Caco-2 (cell line): Measurements from ENCODE around the gene SERPINA12. TPM values are rescaled to one million over a fixed set of nuclear protein-coding genes. Genes with fewer than 3 reads are reported as not detected.
A peak's percentile ranks its signal among the peaks of the same experiment; 100 is the strongest.

ENCODE experiments used
- BruUV-seq: library from RNA; stranded (reverse); fragments of 400-500 nt; replicated peaks from 2 replicates; lab custom pipeline; 2021; lab: Mats Ljungman, UMichigan
- CTCF ChIA-PET: fragments of 300-600 bp; sonication (Branson Sonifier 250); formaldehyde crosslinking; loops from one replicate; lab custom pipeline; 2022; ENCODE audit warnings: antibody characterized with exemption; lab: Charles Lee
- POLR2A ChIA-PET: fragments of 300-600 bp; sonication (Branson Sonifier 250); formaldehyde crosslinking; loops from one replicate; lab custom pipeline; 2022; ENCODE audit warnings: antibody characterized with exemption; lab: Charles Lee
- DNase-seq, 2 experiments: peaks; one replicate each; pipeline versions ENCODE4 v3.0.0 to v3.0.0-alpha.2; 2020 to 2022
- H3K27me3 ChIP-seq: replicated peaks from 2 replicates; pipeline ENCODE4 v1.6.0; 2011; ENCODE audit warnings: low read length; ENCODE audit not compliant: control insufficient read depth, insufficient read depth
- H3K36me3 ChIP-seq: 2 replicates; pipeline ENCODE4 v1.5.1; 2011; ENCODE audit warnings: low read length; ENCODE audit not compliant: control insufficient read depth, insufficient read depth
- H3K4me1 ChIP-seq: fragments of 250-450 bp; sonication (Bioruptor Pico); 2 replicates; pipeline ENCODE4 v1.5.1; 2020; ENCODE audit warnings: mild to moderate bottlenecking
- H3K4me3 ChIP-seq: 2 replicates; pipeline ENCODE4 v1.5.1; 2011; ENCODE audit warnings: low read depth, mild to moderate bottlenecking, control low read depth, low read length
- H3K9me3 ChIP-seq: fragments of 250-450 bp; sonication (Bioruptor Pico); 2 replicates; pipeline ENCODE4 v1.5.1; 2020; ENCODE audit warnings: mild to moderate bottlenecking, moderate library complexity
- H3K27ac Mint-ChIP-seq: one replicate; pipeline ENCODE4 v1.8.0; 2022; ENCODE audit warnings: mixed read lengths; ENCODE audit not compliant: unreplicated experiment
- H3K27me3 Mint-ChIP-seq: one replicate; pipeline ENCODE4 v1.8.0; 2022; ENCODE audit warnings: mixed read lengths; ENCODE audit not compliant: insufficient read depth, unreplicated experiment
- H3K36me3 Mint-ChIP-seq: one replicate; pipeline ENCODE4 v1.8.0; 2022; ENCODE audit warnings: mild to moderate bottlenecking, mixed read lengths; ENCODE audit not compliant: insufficient read depth, unreplicated experiment
- H3K4me1 Mint-ChIP-seq: one replicate; pipeline ENCODE4 v1.8.0; 2022; ENCODE audit warnings: low read depth, mixed read lengths; ENCODE audit not compliant: unreplicated experiment
- H3K4me3 Mint-ChIP-seq: one replicate; pipeline ENCODE4 v1.8.0; 2022; ENCODE audit warnings: mild to moderate bottlenecking, moderate library complexity, mixed read lengths; ENCODE audit not compliant: unreplicated experiment
- H3K9me3 Mint-ChIP-seq: one replicate; pipeline ENCODE4 v1.8.0; 2022; ENCODE audit warnings: mixed read lengths; ENCODE audit not compliant: unreplicated experiment
- CTCF ChIP-seq, 2 experiments: fragments of 200-600 bp in 1 of 2; IDR thresholded peaks; 1 replicate in 1 of 2; 2 replicates in 1 of 2; pipeline versions ENCODE4 v1.5.1 to v1.8.0; 2011 to 2022; ENCODE audit warnings: antibody characterized with exemption in 1 of 2, control low read depth in 1 of 2, inconsistent platforms in 1 of 2, low read depth in 1 of 2, low read length in 1 of 2, mild to moderate bottlenecking in 1 of 2, moderate library complexity in 1 of 2; ENCODE audit not compliant: insufficient read depth in 1 of 2, severe bottlenecking in 1 of 2, unreplicated experiment in 1 of 2
- intact Hi-C: fragments of 100-400 bp; cut with micrococcal nuclease; formaldehyde crosslinking; loops from one replicate; pipeline ENCODE4 v1.10.0; 2022; ENCODE audit not compliant: unreplicated experiment
- total RNA-seq: library from RNA; stranded (reverse); gene quantifications from 2 replicates; pipeline ENCODE4 v1.2.3, GENCODE V29; 2022

Gene SERPINA12
- total RNA-seq, 1 experiment from 2014 or later = not detected

- H3K27me3 Mint-ChIP-seq = no peaks in the 10 kb centered on the region
- peaks cover 11% of the 10 kb centered on the region for H3K9me3 Mint-ChIP-seq
- Histone ChIP-seq H3K36me3 (no peaks in the 10 kb centered on the region), H3K4me1 (no peaks in the 10 kb centered on the region), H3K9me3 (no peaks in the 10 kb centered on the region), H3K27me3 (no peaks in the 10 kb centered on the region), H3K4me3 (no peak overlapping the region)
- H3K36me3 Mint-ChIP-seq = no peaks in the 10 kb centered on the region
- DNase-seq = no peak
- POLR2A ChIA-PET = no interaction called here
- intact Hi-C loops = no loop called here
- CTCF ChIA-PET = no interaction called here
- H3K27ac Mint-ChIP-seq = no peak overlapping the region
- BruUV-seq = no TSS peak
- TF ChIP-seq CTCF (IDR thresholded peaks at IDR 0.05; ENCODE audit: insufficient read depth in 1 of 2, low read depth in 1 of 2, low read length in 1 of 2, severe bottlenecking in 1 of 2, unreplicated experiment in 1 of 2) = no peak
- no peaks in the 10 kb centered on the region for H3K4me1 Mint-ChIP-seq
- no peak overlapping the region for H3K4me3 Mint-ChIP-seq
Measured at GRCh38 chr14:94545131-94545841, 36.0 kb upstream of the SERPINA12 start.

- BruUV-seq = no TSS peak
- H3K4me3 ChIP-seq = no peak overlapping the region
- Mint-ChIP-seq H3K4me3 (no peak overlapping the region), H3K27ac (no peak overlapping the region), H3K27me3 (no peaks in the 10 kb centered on the region), H3K4me1 (no peaks in the 10 kb centered on the region), H3K36me3 (no peaks in the 10 kb centered on the region), H3K9me3 (peaks cover 11% of the 10 kb centered on the region)
- no peaks in the 10 kb centered on the region for H3K4me1 ChIP-seq
- no peak for TF ChIP-seq CTCF (IDR thresholded peaks at IDR 0.05; ENCODE audit: insufficient read depth in 1 of 2, low read depth in 1 of 2, low read length in 1 of 2, severe bottlenecking in 1 of 2, unreplicated experiment in 1 of 2)
- no peaks in the 10 kb centered on the region for H3K36me3 ChIP-seq
- H3K27me3 ChIP-seq = no peaks in the 10 kb centered on the region
- POLR2A ChIA-PET = no interaction called here
- no peaks in the 10 kb centered on the region for H3K9me3 ChIP-seq
- DNase-seq = no peak
- intact Hi-C loops = loop anchor here (5.0 kb wide), 1 partner anchor 112 kb away; no protein-coding TSS in a partner anchor
- CTCF ChIA-PET = interaction anchor here (0.6 kb wide), 1 partner anchor 59 kb away, joined by 3 read pairs; no protein-coding TSS in a partner anchor
Measured at GRCh38 chr14:94544726-94545125, 35.5 kb upstream of the SERPINA12 start.

- H3K4me1 ChIP-seq = no peaks in the 10 kb centered on the region
- Mint-ChIP-seq H3K27me3 (no peaks in the 10 kb centered on the region), H3K4me3 (no peak overlapping the region), H3K27ac (no peak overlapping the region), H3K36me3 (no peaks in the 10 kb centered on the region), H3K9me3 (peaks cover 11% of the 10 kb centered on the region), H3K4me1 (no peaks in the 10 kb centered on the region)
- intact Hi-C loops = loop anchor here (5.0 kb wide), 1 partner anchor 111 kb away; no protein-coding TSS in a partner anchor
- no peak for DNase-seq
- no peaks in the 10 kb centered on the region for H3K36me3 ChIP-seq
- H3K9me3 ChIP-seq = no peaks in the 10 kb centered on the region
- H3K4me3 ChIP-seq = no peak overlapping the region
- ChIA-PET CTCF (interaction anchor here (0.6 to 0.8 kb wide), 2 partner anchors 57 to 58 kb away, joined by 3 to 4 read pairs; no protein-coding TSS in a partner anchor), POLR2A (interaction anchor here (0.5 kb wide), 1 partner anchor 59 kb away, joined by 4 read pairs; no protein-coding TSS in a partner anchor)
- peak in 1 of 2 experiments; percentile 16 for TF ChIP-seq CTCF (IDR thresholded peaks at IDR 0.05; ENCODE audit: insufficient read depth in 1 of 2, low read depth in 1 of 2, low read length in 1 of 2, severe bottlenecking in 1 of 2, unreplicated experiment in 1 of 2)
- no peaks in the 10 kb centered on the region for H3K27me3 ChIP-seq
- no TSS peak for BruUV-seq
Measured at GRCh38 chr14:94543449-94544124, 34.3 kb upstream of the SERPINA12 start.
